GM18858 (cell line): ENCODE data around the gene STX16.

Source experiments
- ATAC-seq: cut with Tn5 transposase; IDR thresholded peaks from one replicate; pipeline ENCODE4 v1.9.1; 2021; ENCODE audit not compliant: unreplicated experiment

STX16 gene

DNA sequence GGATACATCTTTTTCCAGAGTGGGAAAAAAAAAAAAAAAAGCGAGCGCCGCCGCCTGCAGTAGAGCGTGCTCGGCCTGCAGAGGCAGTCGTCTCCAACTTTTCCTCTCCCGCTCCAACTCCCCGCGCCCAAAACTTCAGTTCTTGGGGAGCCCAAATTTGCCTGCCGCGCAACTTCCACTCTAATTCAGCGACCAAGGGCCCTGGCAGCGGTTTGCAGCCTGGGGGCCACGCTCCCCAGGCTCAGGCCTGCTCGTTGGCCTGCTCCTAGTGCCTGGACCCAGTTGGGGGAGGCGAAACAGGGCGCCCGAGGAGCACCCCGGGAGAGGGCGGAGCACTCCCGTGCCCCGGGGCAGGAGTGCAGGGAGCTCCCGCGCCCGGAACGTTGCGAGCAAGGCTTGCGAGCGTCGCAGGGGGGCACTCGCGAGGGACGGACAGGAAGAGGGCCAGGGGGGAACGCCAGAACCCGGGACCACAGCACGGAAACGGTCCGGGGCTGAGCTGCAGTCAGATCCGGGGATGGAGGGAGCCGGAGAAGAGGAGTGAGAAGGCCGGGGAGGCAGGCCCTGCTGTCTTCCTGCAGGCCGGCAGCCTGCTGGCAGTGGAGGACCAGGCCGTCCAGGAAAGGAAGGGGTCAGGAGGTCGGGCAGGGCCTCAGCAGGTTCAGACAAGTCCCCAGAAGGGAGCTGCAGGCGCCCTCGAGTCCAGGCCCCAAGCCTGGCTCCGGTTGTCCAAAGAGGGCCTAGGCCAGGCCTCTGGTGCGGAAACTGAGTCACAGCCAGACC, at the start of gene STX16:
Gene STX16 (plus strand): TSS at position 508 of the 783 bp plus-strand sequence. CDS start 724 bp downstream, outside the sequence.
- ATAC-seq, result no peak

DNA sequence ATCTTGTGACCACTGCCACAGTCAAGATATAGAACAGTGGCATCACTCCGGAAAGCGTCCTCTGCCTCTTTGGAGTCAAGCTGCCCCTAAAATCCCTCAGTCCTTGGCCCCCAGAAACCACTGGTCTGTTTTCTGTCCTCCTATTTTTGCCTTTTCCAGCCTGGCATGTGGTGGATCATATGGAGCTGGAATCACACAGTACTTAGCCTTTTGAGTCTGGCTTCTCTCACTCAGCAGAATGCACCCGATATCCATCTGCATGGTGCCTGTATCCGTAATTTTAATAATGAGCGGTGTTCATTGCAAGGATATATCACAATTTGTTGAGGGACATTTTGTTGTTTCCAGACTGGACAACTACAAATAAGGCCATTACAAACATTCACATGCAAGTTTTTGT, 49.0 kb upstream of the STX16 start:
- no peak for ATAC-seq

- ATAC-seq, result no peak
These were observed 47.4 kb upstream of the STX16 start for GRCh38 chr20:58603721-58604120.

GRCh38 chr20:58604128-58604881, 46.8 kb upstream of the STX16 start:
- no peak for ATAC-seq

GRCh38 chr20:58605292-58606065, 45.6 kb upstream of the STX16 start:
- ATAC-seq, result no peak

DNA sequence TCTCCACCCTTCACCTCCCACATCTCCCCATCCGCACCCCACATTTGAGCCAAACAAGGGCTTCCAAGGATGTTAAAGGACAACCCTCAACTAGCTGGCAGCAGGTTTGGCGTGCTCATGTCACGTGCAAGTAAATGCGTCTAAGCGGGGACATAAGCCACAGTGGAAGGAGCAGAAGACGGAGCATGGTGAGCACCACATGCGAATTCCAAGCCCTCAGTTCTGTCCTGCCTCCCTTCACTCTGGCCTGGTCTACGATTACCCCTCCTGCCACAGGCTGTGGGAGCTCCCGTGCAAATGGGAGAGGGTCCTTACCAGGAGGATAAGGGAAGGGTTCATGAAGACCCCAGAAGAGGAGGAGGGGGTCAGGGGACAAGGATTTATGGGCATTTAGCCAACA, 44.9 kb upstream of the STX16 start:
- no peak for ATAC-seq

DNA sequence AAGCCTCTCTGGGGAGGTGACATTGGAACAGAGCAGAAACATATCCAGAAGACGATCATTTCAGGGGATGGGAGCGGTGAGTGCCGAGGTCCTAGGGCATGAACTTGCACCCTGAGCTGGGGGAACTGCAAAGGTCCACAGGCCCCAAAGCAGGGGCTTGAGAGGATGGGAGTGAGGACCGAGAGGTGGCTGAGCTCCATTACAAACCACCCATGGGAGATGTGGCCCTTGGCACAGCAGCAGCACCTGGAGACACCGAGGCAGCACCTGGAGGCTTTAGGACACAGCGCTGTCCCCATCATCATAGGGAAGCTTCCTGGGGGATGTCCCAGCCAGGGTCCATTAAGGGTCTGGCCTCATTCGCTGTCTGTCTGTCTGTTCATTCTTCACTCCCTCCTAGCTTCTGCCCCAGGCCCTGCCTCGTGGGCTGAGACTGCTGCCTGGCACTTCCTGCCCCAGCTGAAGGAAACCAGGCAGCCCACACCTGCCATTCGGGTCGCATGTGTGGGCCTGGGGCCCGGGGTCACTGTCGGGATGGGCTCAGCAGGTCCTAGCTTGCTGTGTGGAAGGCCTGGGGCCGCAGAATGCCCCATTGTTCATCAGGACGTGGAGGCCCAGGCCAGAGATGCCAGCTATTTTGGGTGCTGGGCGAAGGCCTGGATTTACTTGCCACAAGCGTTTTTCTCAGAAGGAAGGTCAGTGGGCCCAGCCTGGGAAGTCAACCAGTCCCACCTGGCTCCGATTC, 42.8 kb upstream of the STX16 start:
- ATAC-seq, result no peak

- ATAC-seq, result no peak
These were observed 42.1 kb upstream of the STX16 start for GRCh38 chr20:58609026-58609425.

DNA sequence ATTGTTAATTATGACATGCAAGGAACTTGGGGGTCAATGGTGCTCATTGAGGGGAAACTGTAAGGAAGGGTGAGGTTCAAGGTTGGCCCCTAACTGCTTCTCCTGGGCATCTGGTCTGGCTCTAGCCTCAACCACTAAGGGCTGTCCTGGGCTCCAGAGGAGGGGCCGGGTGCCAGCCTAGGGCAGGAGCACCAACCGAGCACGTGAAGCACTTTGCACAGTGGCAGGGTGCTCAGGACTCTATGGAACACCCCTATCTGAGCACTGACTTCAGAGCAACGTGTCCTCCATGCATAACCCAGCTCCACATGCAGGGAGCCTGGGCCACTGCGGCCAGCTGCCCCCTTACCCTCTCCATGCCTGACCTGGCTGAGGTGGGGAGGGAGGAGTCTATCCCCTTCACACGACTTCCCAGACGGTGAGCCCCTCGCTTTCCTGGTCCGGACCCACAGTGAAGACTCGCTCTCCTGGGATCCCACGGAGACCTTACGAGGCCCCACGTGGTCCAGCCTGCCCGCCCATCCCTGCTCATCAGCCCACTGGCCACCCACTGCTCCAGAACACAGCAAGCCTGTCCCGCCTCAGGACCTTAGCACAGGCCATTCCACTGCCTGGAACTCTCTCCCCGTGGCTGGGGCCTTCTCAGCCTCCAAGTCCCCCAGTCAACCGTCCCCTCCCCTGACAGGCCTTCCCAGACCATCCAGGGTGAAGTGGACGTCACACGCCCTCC, 40.8 kb upstream of the STX16 start:
- ATAC-seq, result no peak

DNA sequence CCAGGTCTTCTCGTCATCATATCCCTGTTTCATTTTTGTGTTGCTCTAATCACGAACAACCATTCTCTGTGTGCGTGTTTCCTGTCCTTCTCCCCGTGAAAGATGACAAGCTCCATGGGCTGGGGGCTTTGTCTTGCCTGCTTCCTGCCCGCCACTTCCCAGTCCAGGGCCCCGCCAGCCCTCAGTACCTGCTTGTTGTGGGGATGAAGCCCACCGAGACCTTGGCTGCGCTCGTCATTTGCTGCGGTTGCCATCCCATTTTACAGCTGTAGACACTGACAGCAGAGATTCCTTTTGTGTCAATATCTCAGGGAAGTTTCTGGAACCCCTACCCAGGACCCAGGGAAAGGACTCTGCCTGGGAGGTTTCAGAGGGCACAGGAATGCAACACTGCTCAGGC, 40.3 kb upstream of the STX16 start:
- no peak for ATAC-seq

DNA sequence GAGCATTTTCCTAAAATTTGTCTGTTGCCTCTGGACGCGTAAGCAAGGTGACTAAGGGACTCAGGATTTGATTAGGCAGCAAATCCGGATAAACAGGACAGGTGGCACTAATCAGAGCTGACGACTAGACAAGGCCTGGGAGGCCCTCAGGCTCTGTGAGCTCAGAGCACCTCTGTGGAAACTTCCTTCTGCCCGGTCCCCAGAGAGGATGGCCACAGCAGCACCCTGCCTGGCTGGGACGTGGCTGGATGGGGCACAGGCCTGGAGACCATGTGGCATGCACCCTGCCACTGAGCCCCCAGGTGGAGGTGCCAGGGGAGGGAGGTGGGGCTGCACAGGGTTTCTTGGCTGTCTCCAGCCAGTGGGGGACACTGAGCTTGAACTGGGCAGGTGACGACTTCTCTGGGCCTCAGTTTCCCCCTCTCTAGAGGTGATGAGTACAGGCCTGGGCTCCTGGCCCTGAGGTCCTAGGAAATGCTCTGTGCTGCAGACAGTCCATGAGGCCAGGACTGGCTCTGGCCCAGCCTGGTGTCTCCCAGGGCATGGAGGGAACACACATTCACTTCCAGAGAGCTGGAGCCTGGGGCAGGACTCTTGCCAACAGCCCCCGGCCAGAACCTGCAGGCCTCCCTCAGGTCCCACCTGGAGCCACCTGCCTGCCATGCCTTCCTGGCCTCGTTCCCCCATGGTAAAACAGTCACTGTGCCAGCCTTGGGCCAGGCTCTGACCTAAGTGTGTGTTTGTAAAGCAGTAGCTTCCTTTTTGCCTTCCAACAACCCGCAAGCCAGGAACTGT, 39.6 kb upstream of the STX16 start:
- ATAC-seq, result no peak

DNA sequence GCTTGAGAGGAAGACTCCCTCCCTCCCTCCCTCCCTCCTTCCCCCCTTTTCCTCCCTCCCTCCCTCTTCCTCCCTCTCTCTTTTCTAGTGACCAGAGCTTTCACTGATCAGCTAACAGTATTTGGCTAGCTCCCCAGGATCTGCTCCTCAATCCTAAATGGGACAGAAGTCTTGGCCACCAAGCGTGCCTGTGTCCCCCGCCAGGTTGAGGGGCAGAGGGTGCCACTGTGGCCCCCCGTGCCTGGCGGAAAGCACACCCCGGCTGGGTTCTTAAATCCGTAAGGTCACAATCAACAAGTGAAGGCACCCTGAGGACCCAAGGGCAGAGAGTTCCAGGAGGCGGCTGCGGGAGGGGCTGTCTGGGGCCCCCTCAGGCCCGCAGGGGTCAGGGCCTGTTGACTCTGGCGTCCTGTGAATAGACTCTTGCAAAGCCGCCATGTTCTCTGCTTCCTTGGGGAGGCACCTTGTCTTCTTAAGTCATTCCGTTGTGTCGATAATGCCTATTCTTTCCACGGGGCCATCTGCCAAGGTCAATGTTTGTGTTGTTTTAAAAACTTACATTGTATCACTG, 38.9 kb upstream of the STX16 start:
- ATAC-seq, result no peak

GRCh38 chr20:58613061-58613854, 37.8 kb upstream of the STX16 start:
- no peak for ATAC-seq

- ATAC-seq, result no peak
These were observed 36.7 kb upstream of the STX16 start for GRCh38 chr20:58614366-58614765.

- ATAC-seq, result no peak
These were observed 35.9 kb upstream of the STX16 start for GRCh38 chr20:58614984-58615760.

DNA sequence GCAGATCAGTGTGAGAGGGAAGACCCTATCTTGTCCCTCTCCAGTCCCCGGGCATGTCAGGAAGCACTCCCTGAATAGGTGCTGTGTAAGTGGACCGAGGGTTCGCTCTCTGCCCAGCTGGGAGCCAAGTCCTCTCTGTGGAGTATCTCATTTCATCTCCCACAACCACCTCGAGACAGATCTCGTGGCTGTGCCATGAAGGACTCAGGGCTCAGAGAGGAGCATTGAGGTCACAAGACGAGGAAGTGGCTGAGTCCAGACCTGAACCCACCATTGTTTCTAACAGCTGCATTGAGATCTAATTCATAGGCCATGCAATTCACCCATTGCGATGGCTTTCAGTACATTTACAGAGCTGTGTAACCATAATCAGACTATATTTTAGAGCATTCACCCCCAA, 34.7 kb upstream of the STX16 start:
- no peak for ATAC-seq

GRCh38 chr20:58617158-58617557, 33.9 kb upstream of the STX16 start:
- no peak for ATAC-seq
